ENCODE results near the gene CAP1.

GRCh38 chr1:40094466-40095110 is 54.1 kb downstream of the CAP1 start:
- no peak for TF ChIP-seq JUNB (IDR thresholded peaks at IDR 0.05)
- TF ChIP-seq HOXA7 (CRISPR knock-in tag; IDR thresholded peaks at IDR 0.05), result no peak
- no peak for TF ChIP-seq CHD2 (IDR thresholded peaks at IDR 0.05; ENCODE audit: low read length, partially characterized antibody)
- no peak for TF ChIP-seq CTCF (IDR thresholded peaks at IDR 0.05)
